B cell (primary cell): Measurements from ENCODE around the gene TBC1D4. TPM values are rescaled to one million over a fixed set of nuclear protein-coding genes. Genes with fewer than 3 reads are reported as not detected.

Experiments used
- ATAC-seq: fragments of 200-7000 bp; cut with Tn5 transposase; one replicate; pipeline ENCODE4 v1.10.0; 2021; ENCODE audit warnings: low read depth, mild to moderate bottlenecking, moderate number of reproducible peaks, moderate library complexity
- CTCF ChIA-PET: fragments of 350-600 bp; sonication (Branson Sonifier 250); formaldehyde crosslinking; loops from one replicate; lab custom pipeline; 2021; ENCODE audit warnings: antibody characterized with exemption, inconsistent platforms; lab: Charles Lee
- POLR2A ChIA-PET: fragments of 350-600 bp; sonication (Branson Sonifier 250); formaldehyde crosslinking; loops from one replicate; lab custom pipeline; 2021; ENCODE audit warnings: antibody characterized with exemption; lab: Charles Lee
- DNase-seq: peaks from one replicate; pipeline ENCODE4 v3.0.0; 2013
- H2AFZ ChIP-seq: 2 replicates; pipeline ENCODE4 v1.6.1; 2012; ENCODE audit warnings: mild to moderate bottlenecking, low read depth, low read length; ENCODE audit not compliant: insufficient read depth, poor library complexity, severe bottlenecking
- H3K27ac ChIP-seq, 2 donors: 1 replicate in 1 of 2; 2 replicates in 1 of 2; pipeline ENCODE4 v1.5.1; 2012 to 2013; ENCODE audit warnings: low read length in 2 of 2, mild to moderate bottlenecking in 2 of 2, moderate library complexity in 1 of 2
- H3K27me3 ChIP-seq, 4 experiments: fragments of 200-600 bp in 1 of 4; sonication (generic) in 1 of 4; replicated peaks in 1 of 4; 1 replicate in 2 of 4; 2 replicates in 2 of 4; pipeline versions ENCODE4 v1.6.1 to v1.7.0; 2013 to 2016; ENCODE audit warnings: low read length in 3 of 4, mild to moderate bottlenecking in 2 of 4, mixed read lengths in 1 of 4, moderate library complexity in 1 of 4; ENCODE audit not compliant: insufficient read depth in 4 of 4, control insufficient read depth in 3 of 4; ENCODE audit errors: control extremely low read depth in 1 of 4
- H3K36me3 ChIP-seq, 2 experiments: replicated peaks in 1 of 2; 1 replicate in 1 of 2; 2 replicates in 1 of 2; pipeline versions ENCODE4 v1.6.1 to v1.7.1; 2013; ENCODE audit warnings: low read length in 1 of 2; ENCODE audit not compliant: insufficient read depth in 2 of 2, control insufficient read depth in 1 of 2; ENCODE audit errors: control extremely low read depth in 1 of 2, extremely low read depth in 1 of 2
- H3K4me1 ChIP-seq, 2 donors: fragments of 200-600 bp in 1 of 2; sonication (generic) in 1 of 2; 1 replicate in 1 of 2; 2 replicates in 1 of 2; pipeline versions ENCODE4 v1.5.1 to v1.6.1; 2013 to 2017; ENCODE audit warnings: low read length in 2 of 2; ENCODE audit not compliant: control insufficient read depth in 2 of 2, insufficient read depth in 2 of 2
- H3K4me2 ChIP-seq: replicated peaks from 2 replicates; pipeline ENCODE3; 2012; ENCODE audit warnings: mild to moderate bottlenecking, low read depth, low read length; ENCODE audit not compliant: poor library complexity, severe bottlenecking
- H3K4me3 ChIP-seq, 5 experiments: fragments of 200-600 bp in 1 of 5; sonication (generic) in 1 of 5; 1 replicate in 3 of 5; 2 replicates in 2 of 5; pipeline versions ENCODE4 v1.5.1 to v1.7.0; 2011 to 2016; ENCODE audit warnings: low read length in 4 of 5, mild to moderate bottlenecking in 4 of 5, low read depth in 2 of 5, control low read depth in 1 of 5, moderate library complexity in 1 of 5; ENCODE audit not compliant: insufficient read depth in 1 of 5; ENCODE audit errors: control extremely low read depth in 1 of 5, extremely low read depth in 1 of 5
- H3K79me2 ChIP-seq: fragments of 200-600 bp; sonication (generic); one replicate; pipeline ENCODE4 v1.6.0; 2016; ENCODE audit warnings: low read length; ENCODE audit not compliant: control insufficient read depth, insufficient read depth
- H3K9ac ChIP-seq: fragments of 200-600 bp; sonication (generic); 2 replicates; pipeline ENCODE4 v1.6.1; 2017; ENCODE audit warnings: mild to moderate bottlenecking, low read length, moderate library complexity
- H3K9me3 ChIP-seq, 3 donors: one replicate each; pipeline versions ENCODE4 v1.6.1 to v1.7.1; 2013; ENCODE audit warnings: low read length in 2 of 3; ENCODE audit not compliant: control insufficient read depth in 2 of 3, insufficient read depth in 1 of 3; ENCODE audit errors: control extremely low read depth in 1 of 3
- H4K20me1 ChIP-seq: 2 replicates; pipeline ENCODE4 v1.6.0; 2012; ENCODE audit warnings: mild to moderate bottlenecking, low read length; ENCODE audit not compliant: insufficient read depth, control insufficient read depth, poor library complexity, severe bottlenecking
- H3K27ac Mint-ChIP-seq: one replicate; pipeline ENCODE4 v1.8.0; 2021; ENCODE audit warnings: mixed read lengths
- H3K27me3 Mint-ChIP-seq: one replicate; pipeline ENCODE4 v1.8.0; 2021; ENCODE audit warnings: mixed read lengths
- H3K4me1 Mint-ChIP-seq: one replicate; pipeline ENCODE4 v1.8.0; 2021; ENCODE audit warnings: mixed read lengths
- H3K4me3 Mint-ChIP-seq: one replicate; pipeline ENCODE4 v1.8.0; 2021; ENCODE audit warnings: mixed read lengths
- H3K9me3 Mint-ChIP-seq: one replicate; pipeline ENCODE4 v1.8.0; 2022; ENCODE audit warnings: mixed read lengths; ENCODE audit not compliant: insufficient read depth
- EZH2 ChIP-seq: IDR thresholded peaks from 2 replicates; pipeline ENCODE4 v1.6.1; 2012; ENCODE audit warnings: borderline replicate concordance, low read depth, mild to moderate bottlenecking, moderate library complexity, low read length; ENCODE audit not compliant: insufficient read depth, poor library complexity, severe bottlenecking
- WGBS: methylation state at CpG from one replicate; pipeline ENCODE4 v1.1.5; 2013; ENCODE audit warnings: missing lambda C conversion rate; ENCODE audit not compliant: insufficient coverage; 5-methylcytosine and 5-hydroxymethylcytosine counted together
- intact Hi-C: fragments of 100-400 bp; cut with micrococcal nuclease; formaldehyde crosslinking; loops from one replicate; pipeline ENCODE4 v1.10.0; 2022
- polyA plus RNA-seq: library from polyadenylated mRNA; depleted of rRNA; stranded (reverse); fragments of >200 nt; gene quantifications from 2 replicates; pipeline ENCODE4 v1.2.3, GENCODE V29; 2012
- total RNA-seq, 2 donors: library from RNA; stranded (reverse); fragments of 120-200 nt in 1 of 2; gene quantifications; 1 replicate in 1 of 2; 2 replicates in 1 of 2; pipeline versions ENCODE4 v1.2.3 to v1.2.4, GENCODE V29; 2013 to 2022
- TF ChIP-seq, protein P1 (sequence below): fragments of 200-600 bp; IDR thresholded peaks from one replicate; pipeline ENCODE4 v1.8.0; 2022; ENCODE audit warnings: antibody characterized with exemption, mild to moderate bottlenecking

TBC1D4 gene
- total and polyA plus RNA-seq, 2 donors (not counting 1 experiment from before 2014, with no cell fraction given): 1.6 to 3.5 TPM

DNA sequence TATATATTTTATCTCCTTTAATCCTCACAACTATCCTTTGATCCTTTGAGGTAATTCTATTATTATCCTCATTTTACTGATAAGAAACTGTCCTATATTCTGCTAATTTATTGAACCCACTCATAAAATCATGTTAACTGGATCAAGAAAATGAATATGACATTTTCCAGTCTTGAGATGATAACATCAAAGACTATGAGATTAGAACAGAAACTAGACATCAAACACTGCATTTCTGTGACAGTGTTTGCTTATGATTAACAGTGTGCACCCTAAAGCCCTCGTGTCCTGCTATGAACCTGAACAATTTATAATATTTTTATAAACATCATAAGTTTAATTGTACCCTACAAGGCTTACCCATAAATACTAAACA, 96.3 kb downstream of the TBC1D4 start:
- no peak overlapping the region for H3K4me3 ChIP-seq
- H3K36me3 ChIP-seq: no peaks in the 10 kb centered on the region
- POLR2A ChIA-PET: no interaction called here
- TF ChIP-seq, protein P1, sequence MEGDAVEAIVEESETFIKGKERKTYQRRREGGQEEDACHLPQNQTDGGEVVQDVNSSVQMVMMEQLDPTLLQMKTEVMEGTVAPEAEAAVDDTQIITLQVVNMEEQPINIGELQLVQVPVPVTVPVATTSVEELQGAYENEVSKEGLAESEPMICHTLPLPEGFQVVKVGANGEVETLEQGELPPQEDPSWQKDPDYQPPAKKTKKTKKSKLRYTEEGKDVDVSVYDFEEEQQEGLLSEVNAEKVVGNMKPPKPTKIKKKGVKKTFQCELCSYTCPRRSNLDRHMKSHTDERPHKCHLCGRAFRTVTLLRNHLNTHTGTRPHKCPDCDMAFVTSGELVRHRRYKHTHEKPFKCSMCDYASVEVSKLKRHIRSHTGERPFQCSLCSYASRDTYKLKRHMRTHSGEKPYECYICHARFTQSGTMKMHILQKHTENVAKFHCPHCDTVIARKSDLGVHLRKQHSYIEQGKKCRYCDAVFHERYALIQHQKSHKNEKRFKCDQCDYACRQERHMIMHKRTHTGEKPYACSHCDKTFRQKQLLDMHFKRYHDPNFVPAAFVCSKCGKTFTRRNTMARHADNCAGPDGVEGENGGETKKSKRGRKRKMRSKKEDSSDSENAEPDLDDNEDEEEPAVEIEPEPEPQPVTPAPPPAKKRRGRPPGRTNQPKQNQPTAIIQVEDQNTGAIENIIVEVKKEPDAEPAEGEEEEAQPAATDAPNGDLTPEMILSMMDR: no peak
- no peak for TF ChIP-seq EZH2
- H3K4me2 ChIP-seq: no peak overlapping the region
- WGBS: no CpG with 5 or more reads among the region's 1 CpG
- no peaks in the 10 kb centered on the region for H3K79me2 ChIP-seq
- no peaks in the 10 kb centered on the region for H3K4me1 ChIP-seq
- no peaks in the 10 kb centered on the region for H3K9me3 ChIP-seq
- H3K27ac ChIP-seq: no peak overlapping the region
- DNase-seq (no peak), ATAC-seq (no peak)
- intact Hi-C loops: no loop called here
- no peaks in the 10 kb centered on the region for H4K20me1 ChIP-seq
- no peaks in the 10 kb centered on the region for H3K27me3 ChIP-seq
- Mint-ChIP-seq H3K9me3 (no peaks in the 10 kb centered on the region), H3K4me3 (no peak overlapping the region), H3K4me1 (no peaks in the 10 kb centered on the region), H3K27ac (no peak overlapping the region), H3K27me3 (no peaks in the 10 kb centered on the region)
- H2AFZ ChIP-seq: no peak overlapping the region
- CTCF ChIA-PET: interaction anchor here (0.9 kb wide), 2 partner anchors 10 to 15 kb away, joined by 3 to 4 read pairs; no protein-coding TSS in a partner anchor
- no peak overlapping the region for H3K9ac ChIP-seq

DNA sequence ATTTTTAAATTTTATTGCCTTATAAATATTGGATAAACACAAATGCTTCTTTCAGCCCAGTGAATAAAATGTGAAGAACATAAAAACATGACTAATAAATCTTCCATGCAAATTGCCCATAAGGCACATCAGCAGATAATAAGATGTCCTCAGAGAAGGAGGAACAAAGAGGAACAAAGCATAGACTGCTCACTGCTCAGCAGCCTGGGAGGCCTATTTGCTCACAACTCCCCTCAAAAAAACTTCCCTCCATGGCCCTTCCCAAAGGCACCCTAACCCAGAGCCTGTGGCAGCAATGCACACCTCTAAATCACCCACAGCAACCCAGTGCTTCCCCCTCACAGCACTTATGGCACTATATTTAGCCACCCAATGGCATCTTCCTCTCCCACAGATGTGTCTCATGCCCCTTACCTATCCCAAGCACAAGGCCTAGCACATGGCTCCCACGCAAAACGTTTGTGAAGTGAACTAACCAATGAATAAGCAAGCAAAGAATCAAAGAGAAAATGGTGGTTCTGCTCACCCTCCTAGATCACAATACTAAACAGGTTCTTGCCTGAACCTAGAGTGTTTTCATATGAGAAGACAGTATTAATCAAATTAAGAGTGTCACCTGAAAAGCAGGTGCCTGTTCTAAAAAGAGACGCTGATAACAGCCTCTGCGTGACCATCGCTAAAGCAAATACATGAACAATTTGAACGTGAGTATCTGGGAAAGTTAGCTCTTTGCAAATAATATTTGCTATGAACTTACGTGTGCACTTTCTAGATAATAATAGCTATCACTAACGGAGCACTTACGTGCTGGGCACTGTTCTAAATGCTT, 96.9 kb downstream of the TBC1D4 start:
- no peak for TF ChIP-seq EZH2
- TF ChIP-seq, protein P1: no peak
- Mint-ChIP-seq H3K4me3 (no peak overlapping the region), H3K27me3 (no peaks in the 10 kb centered on the region), H3K4me1 (no peaks in the 10 kb centered on the region), H3K9me3 (no peaks in the 10 kb centered on the region), H3K27ac (no peak overlapping the region)
- no peak overlapping the region for H3K27ac ChIP-seq
- no peaks in the 10 kb centered on the region for H3K27me3 ChIP-seq
- no peak overlapping the region for H2AFZ ChIP-seq
- no peaks in the 10 kb centered on the region for H3K9me3 ChIP-seq
- H3K4me2 ChIP-seq: no peak overlapping the region
- intact Hi-C loops: no loop called here
- ChIA-PET POLR2A (no interaction called here), CTCF (interaction anchor here (0.9 kb wide), 1 partner anchor 9 kb away, joined by 3 read pairs; no protein-coding TSS in a partner anchor)
- DNase-seq (no peak), ATAC-seq (no peak)
- H3K9ac ChIP-seq: no peak overlapping the region
- H3K4me1 ChIP-seq: no peaks in the 10 kb centered on the region
- 97% methylated on average over 4 of the region's 9 CpGs for WGBS
- no peaks in the 10 kb centered on the region for H3K79me2 ChIP-seq
- no peaks in the 10 kb centered on the region for H4K20me1 ChIP-seq
- no peak overlapping the region for H3K4me3 ChIP-seq
- H3K36me3 ChIP-seq: no peaks in the 10 kb centered on the region
